ENCODE data around the gene ATP6V0C. TPM values are rescaled to one million over a fixed set of nuclear protein-coding genes. Genes with fewer than 3 reads are reported as not detected.

ATP6V0C gene
- total RNA-seq, 2 donors from 2014 or later: 33.5 to 38.9 TPM

GRCh38 chr16:2517954-2518605 is 4.3 kb downstream of the ATP6V0C start:
- Histone ChIP-seq H3K36me3 (replicated peaks in 1 of 2; ENCODE audit: insufficient read depth in 1 of 2, low read depth in 2 of 2) (no peaks in the 10 kb centered on the region), H3K4me3 (no peak overlapping the region), H3K27ac (peak overlapping the region in 3 of 4 donors; percentile 16 to 97 (median 66)), H3K4me1 (peaks cover 65% of the 10 kb centered on the region), H3K27me3 (no peaks in the 10 kb centered on the region), H3K9me3 (no peaks in the 10 kb centered on the region)
- intact Hi-C loops (cut with DNase I): no loop called here
- peak in 1 of 4 donors; percentile 9 for DNase-seq
- WGBS, 2 donors: 59 to 60% methylated on average over 11 to 12 of the region's 12 CpGs
- ATAC-seq: no peak
- TF ChIP-seq, protein P1, sequence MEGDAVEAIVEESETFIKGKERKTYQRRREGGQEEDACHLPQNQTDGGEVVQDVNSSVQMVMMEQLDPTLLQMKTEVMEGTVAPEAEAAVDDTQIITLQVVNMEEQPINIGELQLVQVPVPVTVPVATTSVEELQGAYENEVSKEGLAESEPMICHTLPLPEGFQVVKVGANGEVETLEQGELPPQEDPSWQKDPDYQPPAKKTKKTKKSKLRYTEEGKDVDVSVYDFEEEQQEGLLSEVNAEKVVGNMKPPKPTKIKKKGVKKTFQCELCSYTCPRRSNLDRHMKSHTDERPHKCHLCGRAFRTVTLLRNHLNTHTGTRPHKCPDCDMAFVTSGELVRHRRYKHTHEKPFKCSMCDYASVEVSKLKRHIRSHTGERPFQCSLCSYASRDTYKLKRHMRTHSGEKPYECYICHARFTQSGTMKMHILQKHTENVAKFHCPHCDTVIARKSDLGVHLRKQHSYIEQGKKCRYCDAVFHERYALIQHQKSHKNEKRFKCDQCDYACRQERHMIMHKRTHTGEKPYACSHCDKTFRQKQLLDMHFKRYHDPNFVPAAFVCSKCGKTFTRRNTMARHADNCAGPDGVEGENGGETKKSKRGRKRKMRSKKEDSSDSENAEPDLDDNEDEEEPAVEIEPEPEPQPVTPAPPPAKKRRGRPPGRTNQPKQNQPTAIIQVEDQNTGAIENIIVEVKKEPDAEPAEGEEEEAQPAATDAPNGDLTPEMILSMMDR (IDR thresholded peaks at IDR 0.05): no peak
- no peak for TF ChIP-seq POLR2A (IDR thresholded peaks at IDR 0.05)

DNA sequence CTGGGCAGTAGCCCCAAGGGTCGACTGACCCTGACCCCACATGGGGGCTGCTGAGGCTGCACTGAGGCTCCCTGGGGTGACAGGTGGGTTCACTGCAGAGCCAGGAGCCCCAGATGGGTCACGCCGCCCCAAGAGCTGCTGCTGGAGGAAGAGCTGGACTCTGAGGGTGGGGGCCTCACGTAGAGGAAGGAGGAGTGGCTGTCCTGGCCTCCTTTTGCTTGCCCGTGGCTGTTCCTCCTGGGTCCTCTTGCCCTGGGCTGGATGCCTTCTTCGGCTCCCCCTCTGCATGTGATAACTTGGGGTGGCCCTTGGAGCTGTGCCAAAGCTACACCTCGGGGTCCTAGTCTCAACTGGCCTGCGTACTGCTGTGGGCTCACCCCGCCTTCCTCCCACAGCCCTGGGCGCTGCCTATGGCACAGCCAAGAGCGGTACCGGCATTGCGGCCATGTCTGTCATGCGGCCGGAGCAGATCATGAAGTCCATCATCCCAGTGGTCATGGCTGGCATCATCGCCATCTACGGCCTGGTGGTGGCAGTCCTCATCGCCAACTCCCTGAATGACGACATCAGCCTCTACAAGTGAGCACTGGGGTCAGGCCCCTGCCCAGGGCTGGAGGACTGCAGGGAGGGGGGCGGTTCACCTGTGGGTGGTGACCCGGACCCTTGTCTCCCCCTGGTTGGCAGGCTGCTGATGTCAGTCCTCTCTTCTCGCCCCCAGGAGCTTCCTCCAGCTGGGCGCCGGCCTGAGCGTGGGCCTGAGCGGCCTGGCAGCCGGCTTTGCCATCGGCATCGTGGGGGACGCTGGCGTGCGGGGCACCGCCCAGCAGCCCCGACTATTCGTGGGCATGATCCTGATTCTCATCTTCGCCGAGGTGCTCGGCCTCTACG is 5.3 kb downstream of the ATP6V0C start:
- H3K4me1 ChIP-seq: peaks cover 61% of the 10 kb centered on the region
- H3K27me3 ChIP-seq: no peaks in the 10 kb centered on the region
- H3K4me3 ChIP-seq: no peak overlapping the region
- no peaks in the 10 kb centered on the region for H3K9me3 ChIP-seq
- peak overlapping the region in 3 of 4 donors; percentile 53 to 97 (median 66) for H3K27ac ChIP-seq
- TF ChIP-seq, protein P1 (IDR thresholded peaks at IDR 0.05): no peak
- no peak for TF ChIP-seq POLR2A (IDR thresholded peaks at IDR 0.05)
- WGBS, 2 donors: 73 to 88% methylated on average over 28 to 30 of the region's 39 CpGs
- no peak for ATAC-seq
- intact Hi-C loops (cut with DNase I): no loop called here
- H3K36me3 ChIP-seq (replicated peaks in 1 of 2; ENCODE audit: insufficient read depth in 1 of 2, low read depth in 2 of 2): peaks cover 0 to under 1% of the 10 kb centered on the region in 2 donors
- DNase-seq: peak in 2 of 4 donors; percentile 40 to 42

- H3K4me3 ChIP-seq: no peak overlapping the region
Measured at GRCh38 chr16:2519711-2520080, 5.9 kb downstream of the ATP6V0C start.

GRCh38 chr16:2520097-2520783 is 6.5 kb downstream of the ATP6V0C start, which contains the start of gene AMDHD2:
AMDHD2 (plus strand) TSS chr16:2520371; CDS start chr16:2520459, 88 bp downstream.
- ATAC-seq: peak; percentile 67
- DNase-seq: peak; percentile 87 to 93 (median 91)
- Histone ChIP-seq H3K36me3 (replicated peaks in 1 of 2; ENCODE audit: insufficient read depth in 1 of 2, low read depth in 2 of 2) (peaks cover 0 to 1% of the 10 kb centered on the region in 2 donors), H3K4me1 (peaks cover 58% of the 10 kb centered on the region), H3K9me3 (no peaks in the 10 kb centered on the region), H3K27ac (peak within 1 kb of the TSS; percentile 18 to 97 (median 60)), H3K4me3 (peak within 1 kb of the TSS; percentile 1 to 28), H3K27me3 (no peaks in the 10 kb centered on the region)
- TF ChIP-seq, protein P1 (IDR thresholded peaks at IDR 0.05): no peak
- TF ChIP-seq POLR2A (IDR thresholded peaks at IDR 0.05): peak; percentile 19 to 52 (median 34)
- WGBS, 2 donors: 1% methylated on average over 42 of the region's 83 CpGs; no CpG with 5 or more reads in 1 of the 2 donors
- intact Hi-C loops (cut with DNase I): no loop called here

More at GRCh38 chr16:2519711-2520080, 5.9 kb downstream of the ATP6V0C start:
- 44 to 58% methylated on average over 20 to 22 of the region's 22 CpGs for WGBS, 2 donors
- Histone ChIP-seq H3K27me3 (no peaks in the 10 kb centered on the region), H3K9me3 (no peaks in the 10 kb centered on the region), H3K36me3 (replicated peaks in 1 of 2; ENCODE audit: insufficient read depth in 1 of 2, low read depth in 2 of 2) (peaks cover 0 to 1% of the 10 kb centered on the region in 2 donors), H3K27ac (peak overlapping the region; percentile 18 to 97 (median 60)), H3K4me1 (peaks cover 61% of the 10 kb centered on the region)
- ATAC-seq: peak; percentile 3
- DNase-seq: peak in 1 of 4 donors; percentile 13
- intact Hi-C loops (cut with DNase I): no loop called here
- TF ChIP-seq POLR2A (IDR thresholded peaks at IDR 0.05): no peak
- TF ChIP-seq, protein P1 (IDR thresholded peaks at IDR 0.05): no peak

All from body of pancreas (tissue), 4 donors.